Activated CD4-positive, alpha-beta T cell treated with anti-CD3 and anti-CD28 coated beads, Interleukin-2, amount 50 U/mL, for 4 hours (primary cell): Measurements from ENCODE around the gene HACD2.
"Not testable (repeated sequence)": the region's sequence is repeated elsewhere in the genome, so short reads cannot be mapped to it uniquely, and the experiment has no call there.

ENCODE experiments used
- DNase-seq, 2 experiments: peaks; one replicate each; pipeline ENCODE4 v3.0.0-alpha.2; 2020

Gene HACD2

DNA sequence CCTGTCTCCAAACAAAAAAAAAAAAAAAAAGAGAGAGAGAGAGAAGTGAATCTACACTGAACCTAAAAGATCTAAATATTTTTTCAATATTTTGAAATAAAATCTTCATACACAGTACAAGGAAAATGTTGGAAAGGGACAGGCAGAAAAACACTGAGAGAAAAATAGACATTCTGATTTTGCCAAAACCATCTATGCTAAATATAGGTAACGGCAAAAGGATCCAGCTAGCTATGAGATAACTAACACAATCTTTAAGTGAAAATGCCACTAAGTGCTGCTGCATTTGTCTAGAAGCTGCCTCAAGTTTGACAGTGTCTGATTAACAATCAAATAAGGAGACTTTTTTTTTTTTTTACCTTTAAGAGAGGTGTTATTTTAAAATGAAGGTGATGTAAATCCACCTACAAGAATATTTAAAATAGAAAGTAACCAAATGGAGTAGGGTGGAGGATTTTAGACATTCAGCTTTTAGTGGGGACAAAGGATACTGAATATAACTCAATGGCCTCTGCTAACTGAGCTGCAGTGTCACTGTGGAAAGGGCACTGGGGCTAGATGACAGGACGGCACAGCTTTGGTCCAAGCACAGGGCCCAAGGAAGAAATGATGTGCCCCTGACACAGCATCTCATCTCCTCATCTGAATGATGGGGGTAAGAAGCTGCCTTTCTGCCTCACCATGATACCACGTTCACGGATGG, 62.4 kb downstream of the HACD2 start:
- DNase-seq, result no peak

DNA sequence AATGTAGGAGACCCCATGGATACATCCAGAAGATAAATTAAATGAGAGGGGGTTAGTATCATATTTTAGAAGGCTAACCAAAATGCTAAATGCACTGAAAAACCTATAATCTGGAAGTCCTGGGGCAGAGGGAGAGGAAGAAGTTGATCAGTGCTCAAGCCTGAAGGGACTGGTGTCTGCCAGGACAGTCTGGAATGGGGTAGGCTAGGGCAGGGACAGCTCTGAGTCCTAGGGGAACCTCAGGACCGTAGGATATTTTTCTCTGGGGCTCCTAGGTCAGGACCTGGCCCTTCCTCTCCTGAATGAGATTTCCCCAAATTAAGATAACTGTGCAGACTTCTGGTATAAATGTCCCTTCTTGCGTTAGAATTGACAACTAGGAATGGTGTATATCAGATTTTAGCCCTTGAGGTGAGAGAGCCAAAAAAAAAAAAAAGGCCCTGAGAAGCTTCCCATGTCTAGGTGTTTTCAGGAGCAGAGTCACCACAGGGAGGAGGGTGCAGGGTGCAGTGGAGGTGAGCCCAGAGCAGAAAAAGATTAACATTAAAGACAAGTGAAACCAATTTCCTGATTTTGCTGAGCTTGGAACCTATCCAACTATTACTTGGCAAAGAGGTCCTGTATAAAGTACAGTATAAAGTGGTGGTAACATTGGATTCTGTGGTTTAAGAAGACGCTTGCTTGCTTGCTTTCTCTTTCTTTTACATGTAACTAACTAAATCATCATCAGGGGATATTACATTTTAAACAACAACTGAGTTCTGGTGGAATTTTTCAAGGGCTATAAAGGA, 63.5 kb downstream of the HACD2 start:
- DNase-seq, result no peak

DNA sequence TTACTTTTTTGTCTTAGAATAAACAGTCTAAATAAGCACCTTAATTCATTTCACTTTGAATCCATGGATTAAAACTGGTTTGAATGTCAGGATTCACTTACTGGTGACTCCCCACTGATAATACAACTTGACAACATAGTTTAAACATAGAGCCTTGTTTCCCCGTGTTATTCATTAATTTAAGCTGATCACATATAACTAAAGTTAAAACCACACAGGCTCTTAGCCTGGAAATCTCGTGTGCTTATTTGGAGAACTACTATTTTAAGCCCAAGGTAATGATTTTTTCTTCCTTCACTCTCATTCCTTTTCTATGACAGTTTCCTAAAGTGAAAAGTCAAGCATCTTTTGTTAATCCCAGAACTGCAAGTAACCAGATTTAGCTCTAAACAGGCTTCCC, 64.2 kb downstream of the HACD2 start:
- no peak for DNase-seq

DNA sequence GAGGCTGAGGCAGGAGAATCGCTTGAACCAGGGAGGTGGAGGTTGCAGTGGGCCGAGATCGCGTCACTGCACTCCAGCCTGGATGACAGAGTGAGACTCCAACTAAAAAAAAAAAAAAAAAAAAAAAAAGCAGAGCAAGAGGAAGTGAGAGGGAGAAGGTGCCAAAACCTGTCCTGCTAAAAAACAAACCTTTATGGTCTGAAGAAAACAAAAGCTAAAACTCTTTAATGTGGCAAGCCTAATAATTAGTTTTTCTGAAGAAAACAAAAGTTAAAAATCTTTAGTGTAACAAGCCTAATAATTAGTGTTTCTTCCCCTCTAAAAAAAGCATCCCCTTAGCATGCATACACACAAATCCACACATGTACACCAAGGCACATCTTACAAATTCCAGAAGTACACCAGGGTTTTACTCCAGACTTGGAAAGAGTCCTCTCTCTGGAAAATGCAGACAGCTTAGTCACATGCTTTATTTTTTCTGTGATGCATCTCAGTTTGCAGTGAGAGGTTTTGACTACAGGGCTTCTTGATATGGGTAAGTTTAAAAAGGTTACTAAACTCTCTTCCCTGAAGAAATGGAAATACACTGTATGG, 65.9 kb downstream of the HACD2 start:
- DNase-seq, result no peak

DNA sequence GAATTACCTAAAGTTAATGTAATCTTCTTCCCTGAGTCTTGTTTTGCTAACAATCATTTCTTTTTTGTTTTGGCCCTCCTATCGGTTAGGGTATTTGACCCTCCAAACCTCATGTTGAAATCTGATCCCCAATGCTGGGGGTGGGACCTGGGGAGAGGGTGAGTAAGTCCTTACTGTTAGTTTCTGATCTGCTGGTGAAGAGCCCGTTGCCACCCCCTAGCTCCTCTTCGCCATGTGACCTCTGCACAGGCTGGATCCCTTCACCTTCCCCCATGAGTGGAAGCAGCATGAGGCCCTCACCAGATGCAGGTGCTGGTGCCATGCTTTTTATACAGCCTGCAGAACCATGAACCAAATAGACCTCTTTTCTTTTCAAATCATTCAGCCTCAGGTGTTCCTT, 73.1 kb downstream of the HACD2 start:
- no peak for DNase-seq

DNA sequence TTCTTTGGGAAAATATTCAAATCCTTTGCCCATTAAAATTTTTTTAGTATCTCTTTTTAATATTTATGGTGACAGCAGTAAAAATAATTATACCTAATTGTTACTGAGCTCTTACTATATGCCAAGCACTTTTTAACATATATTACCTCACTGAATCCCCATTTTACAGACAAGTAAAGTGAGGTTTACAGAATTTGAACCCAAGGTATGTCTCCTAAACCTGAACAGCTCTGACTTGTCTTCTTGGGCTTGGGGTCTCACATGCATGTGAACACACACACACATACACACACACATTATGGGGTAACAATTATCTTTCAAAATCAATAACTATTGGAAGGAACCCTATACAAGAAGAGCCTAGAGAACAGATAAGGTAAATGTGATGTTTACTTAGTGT, 73.8 kb downstream of the HACD2 start:
- no peak for DNase-seq

DNA sequence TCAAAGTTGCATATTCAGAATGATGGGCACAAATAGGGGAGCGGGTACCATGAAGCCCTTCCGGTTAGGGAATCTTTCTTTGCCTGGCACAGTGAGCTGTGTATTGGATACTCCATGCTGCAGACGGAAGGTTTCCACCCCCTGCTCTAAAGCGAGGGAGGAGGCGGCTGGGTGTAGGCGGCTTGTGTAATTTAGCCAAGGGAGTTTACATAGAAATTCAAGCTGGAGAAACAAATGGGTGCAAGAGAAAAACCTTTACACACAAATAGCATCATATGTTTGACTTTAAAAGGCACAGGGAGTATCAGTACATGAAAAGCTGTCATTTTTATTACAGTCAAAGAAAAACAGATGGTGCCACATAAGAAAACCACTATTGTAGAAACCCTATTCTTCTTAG, 76.7 kb downstream of the HACD2 start:
- DNase-seq, result no peak

DNA sequence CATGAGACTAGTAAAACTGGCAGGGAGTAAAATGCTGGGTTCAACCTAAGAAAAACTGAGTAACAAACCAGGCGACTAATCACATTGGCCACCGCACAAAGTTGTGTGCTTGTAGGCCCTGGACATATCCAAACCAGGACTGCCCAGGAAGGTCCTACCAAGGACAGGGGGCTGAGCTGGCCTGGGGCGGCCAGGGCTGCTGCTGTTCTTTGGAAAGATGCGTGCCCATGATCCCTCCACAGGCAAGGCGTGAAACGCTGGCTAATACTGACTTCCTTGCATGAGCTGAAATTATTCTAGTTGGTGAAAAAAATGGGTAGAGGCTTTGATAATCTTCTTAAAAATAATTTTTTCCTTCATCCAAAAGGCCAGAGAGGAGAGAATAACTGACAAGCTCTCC, 79.0 kb downstream of the HACD2 start:
- DNase-seq, result no peak

DNA sequence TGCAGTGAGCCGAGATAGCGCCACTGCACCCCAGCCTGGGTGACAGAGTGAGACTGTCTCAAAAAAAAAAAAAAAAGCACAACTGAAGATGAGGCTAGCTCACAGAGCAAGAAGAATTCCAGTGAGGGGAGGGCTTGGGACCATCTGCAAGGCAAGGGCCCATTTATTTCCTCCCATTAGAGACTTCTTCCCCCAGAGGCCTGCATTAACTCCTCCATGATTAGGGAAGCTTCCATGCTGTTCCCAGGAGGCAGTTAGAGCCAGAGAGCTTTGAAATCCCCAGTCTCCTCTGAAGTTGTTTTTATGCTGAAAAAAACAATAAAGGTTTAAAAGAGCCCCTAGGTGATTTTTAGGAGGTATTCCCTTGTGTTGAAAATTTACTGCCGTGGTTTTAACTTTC, 81.7 kb downstream of the HACD2 start:
- DNase-seq, result no peak

DNA sequence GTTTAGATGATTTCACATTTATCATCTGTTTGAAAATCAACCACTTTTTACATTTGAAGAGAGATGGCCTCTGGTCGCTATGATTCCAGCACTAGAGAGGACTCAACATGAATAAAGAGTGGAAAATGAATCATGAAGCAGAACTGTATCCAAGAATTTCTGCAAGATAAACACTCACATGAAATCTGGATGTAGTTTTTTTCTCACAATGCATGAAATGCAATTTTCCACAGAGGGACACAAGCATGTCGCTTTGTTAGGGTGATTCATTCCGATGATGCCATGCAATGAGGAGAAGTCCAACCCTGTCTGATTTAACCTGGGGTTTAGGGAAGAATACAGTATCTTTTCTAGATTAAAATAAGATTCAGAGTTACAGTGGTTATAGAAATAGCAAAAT, 85.5 kb downstream of the HACD2 start:
- DNase-seq, result no peak

DNA sequence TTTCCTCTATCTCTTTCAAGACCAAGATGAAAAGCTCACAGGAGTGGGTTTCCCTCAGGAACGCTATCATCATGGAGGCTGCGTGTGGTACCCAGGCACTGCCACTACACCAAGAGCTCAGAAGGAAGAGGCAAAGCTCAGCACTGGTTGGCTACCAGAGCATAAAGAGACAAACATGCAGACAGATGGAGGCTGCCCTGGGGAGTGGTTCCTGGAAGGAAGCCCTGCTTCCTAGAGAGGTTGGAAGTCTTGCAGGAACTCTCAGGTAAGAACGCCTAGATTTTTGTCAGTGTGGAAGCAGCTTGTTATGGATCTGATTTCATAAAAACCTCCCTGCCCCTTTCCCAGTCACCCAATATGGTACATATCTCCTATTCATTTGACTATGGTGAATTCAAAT, 86.1 kb downstream of the HACD2 start:
- DNase-seq, result no peak

DNA sequence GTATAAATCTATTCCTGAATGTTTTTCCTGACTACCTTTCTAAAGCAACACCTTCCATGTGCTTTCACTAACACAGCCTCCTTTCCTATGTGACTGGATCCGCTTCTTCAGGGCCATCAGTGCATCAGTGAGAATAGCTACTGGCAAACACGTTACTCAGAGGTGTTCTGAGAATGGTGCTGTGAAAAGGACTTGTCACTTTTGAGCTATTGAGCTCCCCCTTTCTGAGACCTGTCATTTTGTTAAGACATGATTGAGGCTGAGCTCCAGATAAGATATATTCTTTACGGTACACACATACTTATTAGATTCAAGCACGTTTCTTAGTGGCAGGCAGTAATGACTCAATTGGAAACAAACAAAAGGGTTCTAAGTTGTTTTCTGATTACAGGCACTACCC, 90.9 kb downstream of the HACD2 start:
- no peak for DNase-seq

DNA sequence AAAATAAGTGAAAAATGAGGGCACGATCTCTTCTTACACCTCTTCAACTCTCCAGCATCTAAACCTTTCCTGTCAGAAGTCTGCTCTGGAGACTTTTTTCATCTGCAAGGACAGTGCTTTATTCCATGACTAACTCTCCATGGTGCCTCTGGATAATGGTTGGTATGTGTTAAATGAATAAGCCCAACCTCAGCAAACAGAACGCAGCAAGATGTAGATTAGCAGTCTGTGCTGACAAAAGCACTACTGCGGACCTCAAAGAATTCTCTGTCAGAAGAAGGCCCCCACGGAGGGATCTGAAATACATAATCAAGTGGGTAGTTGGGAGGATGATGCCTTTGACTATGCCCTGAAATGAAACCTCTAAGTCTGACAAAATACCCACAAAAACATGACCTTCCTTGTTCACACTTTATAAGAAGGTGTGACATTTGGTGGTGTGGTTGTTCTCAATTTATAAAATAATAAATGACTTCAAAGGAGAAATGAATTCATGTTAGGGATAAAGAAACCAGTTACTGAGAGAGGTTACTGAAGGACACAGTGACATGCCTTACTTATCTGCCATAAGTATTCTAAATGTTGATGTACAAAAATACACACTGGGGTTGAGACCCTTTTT, 92.8 kb downstream of the HACD2 start:
- DNase-seq, result no peak

DNA sequence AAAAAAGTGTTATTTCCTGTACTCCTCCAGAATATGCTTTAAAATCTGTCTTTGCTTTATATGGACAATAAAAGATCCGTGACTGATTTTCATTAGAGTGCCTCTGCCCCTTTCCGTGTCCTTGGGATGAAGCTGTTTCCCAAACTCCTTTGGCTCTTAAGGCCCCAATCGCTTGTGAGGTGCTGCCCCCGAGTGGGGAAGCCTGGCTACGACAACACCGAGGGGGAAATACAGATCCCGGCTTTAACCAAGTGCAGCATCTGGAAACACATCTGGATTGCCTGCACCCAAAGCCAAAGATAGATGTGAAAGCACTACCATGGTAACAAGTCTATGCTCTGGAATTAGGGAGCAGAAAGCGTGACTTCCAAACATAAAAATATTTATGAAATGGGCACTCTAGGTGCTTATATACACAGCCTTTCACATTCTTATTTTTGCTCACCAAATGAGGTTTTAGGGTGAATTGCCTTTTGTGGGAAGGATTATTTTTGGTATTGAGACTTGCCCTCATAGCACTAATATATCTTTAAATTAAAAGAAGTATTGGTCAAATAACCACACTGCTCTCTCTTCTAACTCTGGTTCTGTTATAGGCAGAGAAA, 95.4 kb downstream of the HACD2 start:
- DNase-seq, result peak; percentile 6 to 16

DNA sequence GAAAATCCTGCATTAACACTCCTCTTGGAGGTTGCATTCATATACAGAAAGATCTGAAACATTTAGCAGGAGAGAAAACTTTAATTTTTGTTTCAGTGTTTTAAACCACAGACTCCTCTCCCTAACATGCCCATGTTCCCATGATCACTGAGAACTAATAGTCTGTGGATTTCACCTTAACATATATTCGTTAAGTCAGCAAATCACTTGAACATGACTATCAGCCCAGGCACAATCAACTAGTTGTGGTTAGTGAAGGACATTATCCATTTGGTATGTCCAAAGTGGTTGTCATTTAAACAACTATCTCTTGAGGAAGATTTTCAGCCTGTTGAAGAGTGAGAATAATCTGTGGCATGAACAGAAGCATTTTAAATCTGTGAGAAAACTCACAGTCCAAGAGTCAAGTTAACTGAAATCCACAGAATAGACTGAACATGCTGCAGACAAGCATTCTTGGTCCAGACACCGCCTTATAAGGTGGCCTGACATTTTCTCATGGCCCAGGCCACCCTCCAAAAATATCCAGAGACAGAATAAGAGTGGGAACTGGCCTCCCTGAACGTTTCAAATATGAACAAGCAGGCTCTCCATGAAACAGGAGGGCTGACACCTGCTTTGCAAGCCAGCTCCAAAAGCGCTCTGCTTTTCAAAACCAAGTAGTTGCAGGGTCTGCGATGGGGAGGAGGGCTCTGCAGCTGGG, 96.1 kb downstream of the HACD2 start:
- no peak for DNase-seq

DNA sequence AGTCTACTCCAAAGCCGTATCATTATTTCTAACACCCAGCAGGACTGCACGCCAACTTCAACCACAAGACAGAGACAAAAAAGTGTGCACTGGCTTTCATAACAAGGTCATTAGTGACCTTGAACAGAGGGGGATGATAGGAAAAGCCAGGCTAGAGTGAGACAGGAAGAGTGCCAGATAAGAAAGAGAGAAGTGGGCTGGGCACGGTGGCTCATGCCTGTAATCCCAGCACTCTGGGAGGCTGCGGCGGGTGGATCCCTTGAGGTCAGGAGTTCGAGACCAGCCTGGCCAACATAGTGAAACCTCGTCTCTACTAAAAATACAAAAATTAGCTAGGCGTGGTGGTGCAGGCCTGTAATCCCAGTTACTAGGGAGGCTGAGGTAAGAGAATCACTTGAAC, 97.8 kb downstream of the HACD2 start:
- not testable (repeated sequence) for DNase-seq

DNA sequence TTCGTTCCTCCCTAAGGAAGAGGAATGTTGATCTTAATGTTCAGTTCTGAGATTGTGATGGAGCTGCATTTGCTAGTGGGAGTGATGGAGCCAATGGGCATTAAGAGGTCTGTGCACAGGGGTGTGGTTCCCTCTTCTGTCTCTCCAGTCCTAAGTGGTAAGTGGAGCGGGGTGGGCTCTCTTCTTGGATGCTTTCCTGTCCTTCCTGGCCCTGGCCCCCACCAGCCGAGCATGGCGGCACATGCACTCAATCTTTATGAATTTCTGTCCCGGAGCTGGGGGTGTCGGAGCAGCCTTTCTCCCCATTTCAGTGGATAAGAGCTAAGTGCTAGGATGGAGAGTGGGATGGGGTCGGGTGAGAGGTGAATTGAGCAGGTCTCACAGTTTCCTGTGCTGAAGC, 98.4 kb downstream of the HACD2 start:
- DNase-seq, result no peak

DNA sequence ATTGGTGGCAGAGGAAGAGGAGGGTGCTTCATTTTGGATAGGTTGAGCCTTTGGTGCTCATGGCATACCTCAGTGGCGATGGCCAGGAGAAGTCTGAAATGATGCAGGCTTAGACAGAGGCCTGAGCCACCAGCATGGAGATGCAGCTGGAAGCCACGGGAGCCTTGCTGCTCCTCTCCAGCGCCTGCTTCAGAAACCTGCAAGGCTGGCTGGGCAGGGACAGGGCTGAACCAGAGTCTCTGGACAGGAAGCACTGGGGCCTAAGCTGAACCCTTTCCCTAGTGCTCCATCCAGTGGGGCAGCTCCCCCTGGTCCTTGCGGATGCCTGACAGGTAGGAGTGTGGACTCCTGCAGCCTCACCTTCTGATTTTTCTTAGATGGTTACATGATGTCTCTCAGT, 99.3 kb downstream of the HACD2 start:
- no peak for DNase-seq

DNA sequence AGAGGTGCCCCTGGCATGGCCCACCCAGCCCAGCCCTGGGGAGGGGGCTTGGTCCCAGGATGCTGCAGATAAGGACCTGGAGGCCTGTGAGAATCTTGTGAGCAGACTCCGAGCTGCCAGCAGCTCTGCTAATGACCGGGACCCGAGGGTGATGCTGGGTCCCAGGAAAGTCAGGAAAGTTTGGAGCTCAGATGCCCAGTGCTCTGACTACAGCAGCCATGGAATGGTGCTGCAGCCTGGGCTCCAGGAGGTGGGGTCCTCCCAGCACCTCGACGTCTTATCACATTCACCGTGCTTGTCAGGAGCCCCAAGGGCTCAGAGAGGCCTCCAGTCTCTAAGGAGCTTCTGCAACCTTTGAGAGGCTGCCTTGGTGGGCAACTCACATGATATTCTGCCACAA, 101.7 kb downstream of the HACD2 start:
- no peak for DNase-seq

DNA sequence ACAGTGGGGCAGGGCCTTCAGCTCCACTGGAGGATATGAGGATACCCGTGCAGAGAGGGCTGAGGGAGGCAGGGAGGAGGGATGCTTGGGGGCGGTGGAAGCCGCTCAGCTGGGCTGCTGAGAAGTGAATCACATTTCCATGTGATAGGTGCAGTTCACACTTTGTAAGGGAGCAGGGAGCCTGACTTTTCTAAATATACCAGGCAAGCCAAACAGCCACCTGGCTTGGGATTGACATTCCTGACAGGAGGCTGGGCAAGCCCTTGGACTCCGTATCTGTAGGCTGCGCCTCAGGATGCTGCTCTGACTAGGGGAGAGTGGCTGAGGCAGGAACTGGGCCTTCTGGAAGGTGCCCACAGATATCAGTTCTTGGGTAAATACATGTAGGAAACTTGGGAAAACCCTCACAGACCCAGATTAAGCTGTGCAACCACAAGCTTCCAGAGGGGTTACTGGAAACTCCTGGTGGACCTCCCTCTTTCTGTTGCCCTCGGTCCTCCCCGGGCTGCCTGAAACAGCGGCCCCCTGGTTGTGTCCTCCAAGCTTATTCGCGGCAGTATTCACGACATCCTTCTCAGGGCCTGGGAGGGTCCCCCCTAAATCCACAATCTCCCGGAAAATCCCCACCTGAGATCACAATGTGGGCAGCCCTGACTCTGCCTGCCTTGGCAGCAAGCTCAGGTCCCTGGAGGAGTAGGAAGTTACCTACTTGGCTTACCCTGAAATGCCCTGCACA, 103.0 kb downstream of the HACD2 start:
- DNase-seq, result no peak

DNA sequence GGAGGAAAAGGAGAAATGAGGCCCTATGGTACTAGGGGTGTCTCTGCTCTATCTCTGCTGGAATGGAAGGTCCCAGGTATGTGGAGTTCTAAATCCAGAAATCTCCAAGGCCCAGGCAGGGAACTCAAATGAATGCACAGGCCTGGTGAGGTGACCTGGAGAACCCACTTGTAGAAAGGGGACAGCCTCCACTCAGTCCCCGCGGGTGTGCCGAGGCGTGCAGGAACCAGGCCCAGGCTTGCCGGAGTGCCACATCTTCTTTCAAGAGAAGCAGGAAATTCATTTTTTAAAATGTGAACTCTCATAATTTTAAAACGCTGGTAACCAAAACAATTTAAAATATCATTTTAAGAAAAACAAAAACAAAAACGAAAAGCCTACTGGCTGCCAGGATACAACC, 103.8 kb downstream of the HACD2 start:
- no peak for DNase-seq

DNA sequence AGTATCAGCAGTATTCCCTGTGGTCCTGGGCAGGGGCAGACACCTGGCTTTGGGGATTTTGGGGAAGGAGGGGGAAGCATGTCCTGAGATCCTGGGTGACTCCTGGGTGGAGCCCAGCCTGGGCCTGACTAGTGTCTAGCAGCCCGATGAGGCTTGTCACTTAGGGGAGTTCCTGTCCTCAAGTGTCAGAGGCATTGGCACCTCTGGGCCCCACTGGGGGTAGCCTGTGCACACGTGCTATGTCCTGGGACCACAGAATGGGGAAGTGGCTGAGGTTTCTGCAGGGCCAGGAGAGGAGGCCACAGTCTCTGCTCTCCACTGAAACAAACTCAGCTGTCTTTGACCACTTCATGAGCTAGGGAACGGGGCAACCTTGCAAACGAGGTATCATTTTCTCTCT, 104.4 kb downstream of the HACD2 start:
- DNase-seq, result no peak
